ENCODE measurements around the gene TMEM125.

The TMEM125 gene

DNA sequence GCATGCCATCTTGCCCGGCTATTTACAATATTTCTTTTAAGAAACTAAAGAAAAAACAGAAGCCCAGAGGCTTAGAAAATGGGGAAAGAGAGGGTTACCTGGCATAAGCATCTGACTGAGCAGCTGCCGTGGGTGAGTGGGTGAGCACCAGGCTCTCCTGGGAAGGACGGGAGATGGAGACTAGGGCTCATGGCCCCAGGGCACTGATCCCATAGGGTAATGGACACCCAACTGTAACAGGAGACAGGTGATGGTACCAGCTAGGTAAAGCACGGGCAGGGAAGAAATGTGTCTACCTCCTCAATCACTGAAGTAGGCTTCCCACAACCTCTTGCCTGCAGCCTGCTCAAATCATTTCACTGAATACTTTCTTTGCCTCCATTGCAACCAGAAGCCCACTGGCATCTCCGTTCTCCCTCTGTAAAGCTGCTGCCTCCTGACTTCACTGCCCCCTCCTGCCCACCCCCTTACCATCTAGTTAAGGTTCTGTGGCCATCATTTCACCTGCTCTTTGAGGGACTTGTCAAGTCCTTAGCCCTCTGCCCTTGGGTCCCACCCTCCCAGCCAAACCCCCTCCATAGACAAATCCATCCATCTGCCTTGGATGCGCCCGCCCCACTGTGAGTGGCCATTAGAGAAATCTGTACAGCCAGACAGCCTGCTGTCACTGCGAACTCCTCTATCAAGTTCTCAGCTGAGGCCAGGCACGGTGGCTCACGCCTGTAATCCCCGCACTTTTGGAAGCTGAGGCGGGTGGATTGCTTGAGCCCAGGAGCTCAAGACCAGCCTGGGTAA, 6.2 kb downstream of the TMEM125 start:
- DNase-seq, result no peak

DNA sequence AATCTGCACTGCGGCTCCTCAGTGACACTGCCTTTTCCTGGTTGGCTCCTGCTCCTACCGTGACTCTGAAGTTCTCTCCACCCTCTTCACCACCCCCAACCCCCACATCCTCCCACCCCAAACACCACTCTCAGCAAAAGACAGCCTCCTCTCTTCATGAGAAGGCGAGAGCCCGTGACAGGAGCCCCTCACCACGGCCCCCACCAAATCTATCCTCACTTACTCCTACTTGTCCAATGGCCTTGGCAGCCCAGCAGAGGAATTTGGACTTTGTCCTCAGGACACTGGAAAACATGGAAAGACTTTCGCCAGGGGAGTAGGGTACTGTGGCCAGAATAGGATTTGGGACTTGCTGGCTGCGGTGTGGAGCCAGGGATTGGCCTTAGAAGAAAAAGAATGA, 6.9 kb downstream of the TMEM125 start:
- DNase-seq, result no peak

DNA sequence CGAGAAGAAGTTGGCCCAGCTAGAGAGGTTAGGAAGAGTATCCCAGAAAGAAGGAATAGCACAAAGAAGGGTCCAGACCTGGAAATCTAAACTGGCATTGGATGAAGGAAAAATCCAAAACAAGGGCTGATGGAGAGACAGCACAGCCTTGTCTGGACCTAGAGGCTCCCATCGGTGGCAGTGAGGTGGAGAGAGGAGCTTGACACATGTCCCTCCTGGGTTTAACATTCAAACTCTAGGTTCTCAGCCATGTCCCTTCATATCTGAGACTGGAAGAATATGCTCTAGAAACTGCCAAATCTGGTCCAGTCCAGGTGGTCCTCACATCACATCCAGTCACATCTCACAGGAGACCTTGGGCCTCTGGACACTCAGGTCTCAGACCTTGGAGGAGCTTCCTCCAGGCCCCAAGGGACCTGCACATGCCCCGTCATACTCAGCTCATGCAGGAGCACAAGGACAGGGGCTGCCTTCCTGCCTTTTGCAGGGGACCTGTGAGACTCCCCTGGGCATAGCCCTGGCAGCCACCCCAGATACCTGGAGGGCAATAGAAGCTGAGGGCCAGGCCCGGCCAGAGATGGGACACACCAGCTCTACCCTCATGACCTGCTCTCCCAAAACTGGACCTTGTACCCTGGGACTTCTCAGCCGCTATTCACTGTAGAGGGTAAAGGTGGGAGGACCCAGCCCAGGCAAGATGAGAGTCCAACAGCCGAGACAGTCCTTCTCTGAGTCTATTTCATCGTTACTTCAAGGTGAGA, 7.5 kb downstream of the TMEM125 start:
- no peak for DNase-seq

DNA sequence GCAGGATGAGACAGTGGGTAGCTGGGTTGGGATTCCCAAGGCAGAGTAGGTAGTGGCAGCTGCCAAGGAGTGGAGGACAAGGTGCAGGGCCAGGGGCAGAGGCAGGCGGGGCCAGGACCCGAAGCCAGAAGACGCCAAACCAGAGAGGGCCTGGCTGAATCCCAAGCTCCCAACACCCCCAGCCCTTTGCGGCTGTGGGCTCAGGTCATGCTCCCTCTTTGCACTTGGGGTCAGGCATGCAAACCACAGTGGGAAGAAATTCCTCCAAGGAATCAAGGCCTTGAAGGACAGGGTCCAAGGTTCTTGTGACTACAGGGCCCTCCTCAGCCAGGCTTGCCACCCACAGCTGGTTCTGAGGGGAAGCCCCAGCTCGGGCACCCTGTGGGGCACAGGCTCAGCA, 9.4 kb downstream of the TMEM125 start:
- no peak for DNase-seq

DNA sequence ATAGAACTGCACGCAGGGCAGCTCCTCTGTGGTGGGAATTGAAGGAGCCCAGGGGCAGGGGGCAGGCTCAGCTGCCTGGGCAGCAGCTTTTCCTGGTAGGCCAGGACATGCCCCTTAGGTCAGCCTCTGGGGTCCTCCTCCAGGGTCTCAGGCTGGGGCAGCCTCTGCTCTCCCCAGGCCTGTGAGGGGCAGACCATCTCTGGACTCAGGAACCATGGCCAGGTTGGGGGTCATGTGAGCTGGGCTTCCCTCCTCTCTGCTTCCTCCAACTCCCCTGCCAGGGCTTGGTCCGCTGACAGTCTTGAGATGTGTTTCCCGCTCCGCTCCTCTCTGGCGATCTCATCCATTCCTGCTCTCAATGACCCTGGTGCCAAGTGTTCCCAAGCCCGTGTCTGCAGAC, 9.9 kb downstream of the TMEM125 start:
- no peak for DNase-seq

DNA sequence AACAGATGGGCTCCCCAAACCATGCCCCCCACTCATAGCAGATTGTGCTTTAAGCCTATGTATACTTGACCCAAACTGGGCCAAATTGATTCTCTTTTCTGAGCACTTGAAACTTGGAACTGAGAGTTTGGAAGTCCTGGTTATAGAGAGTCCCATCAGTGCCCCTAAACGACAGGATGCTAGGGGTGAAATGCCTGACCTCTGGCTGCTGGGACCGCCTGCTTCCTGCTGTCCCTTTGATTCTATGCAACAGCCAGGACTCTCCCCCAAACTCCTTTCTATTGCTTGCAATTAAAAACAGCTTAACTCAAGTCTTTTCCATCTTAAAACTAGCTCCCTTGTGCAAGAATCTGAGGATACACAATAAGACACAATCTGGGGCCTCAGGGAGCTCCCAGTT, 10.9 kb downstream of the TMEM125 start:
- DNase-seq, result no peak

DNA sequence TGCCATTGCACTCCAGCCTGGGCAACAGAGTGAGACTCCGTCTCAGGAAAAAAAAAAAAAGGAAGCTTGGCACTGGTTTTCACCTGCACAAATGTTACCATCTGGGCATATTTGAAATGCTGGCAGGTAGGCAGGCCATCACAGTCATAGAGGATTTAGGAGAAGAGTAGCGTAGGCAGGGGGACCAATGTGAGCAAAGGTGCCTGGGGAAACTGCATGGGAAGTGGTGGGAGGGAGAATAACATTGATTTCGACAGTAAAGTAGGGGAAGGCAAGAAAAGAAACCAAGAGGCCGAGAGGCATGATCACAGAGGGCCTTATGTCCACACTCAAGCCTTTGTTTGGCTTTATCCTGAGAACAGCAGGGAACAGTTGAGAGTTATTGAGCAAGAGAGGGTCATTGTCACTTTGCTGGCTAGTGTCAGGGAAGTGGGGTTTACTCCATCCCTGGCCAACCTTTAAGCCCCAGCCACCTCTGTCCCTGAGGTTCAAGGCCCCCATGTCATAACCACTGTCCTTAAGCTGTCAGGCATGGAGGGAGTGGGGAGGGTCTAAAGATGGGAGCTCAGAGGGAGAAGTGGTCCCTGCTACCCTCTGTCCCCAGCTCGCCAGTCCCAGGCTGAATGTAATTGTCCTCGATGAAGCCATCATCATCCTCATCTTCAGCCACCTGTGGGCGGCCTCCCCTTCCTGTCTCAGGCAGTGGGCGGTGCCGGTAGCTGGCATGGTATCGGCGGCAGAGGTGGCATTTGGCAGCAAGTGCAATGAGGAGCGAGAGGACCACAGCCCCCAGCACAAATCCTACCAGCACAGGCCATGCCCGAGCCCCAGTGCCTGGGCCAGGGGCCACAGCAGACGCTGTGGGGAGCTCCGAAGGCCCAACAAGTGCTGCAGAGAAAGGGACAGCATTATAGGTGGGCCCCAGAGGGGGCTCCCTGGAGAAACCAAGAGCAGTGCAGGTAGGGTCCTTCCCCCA, 12.7 kb downstream of the TMEM125 start:
- no peak for DNase-seq

DNA sequence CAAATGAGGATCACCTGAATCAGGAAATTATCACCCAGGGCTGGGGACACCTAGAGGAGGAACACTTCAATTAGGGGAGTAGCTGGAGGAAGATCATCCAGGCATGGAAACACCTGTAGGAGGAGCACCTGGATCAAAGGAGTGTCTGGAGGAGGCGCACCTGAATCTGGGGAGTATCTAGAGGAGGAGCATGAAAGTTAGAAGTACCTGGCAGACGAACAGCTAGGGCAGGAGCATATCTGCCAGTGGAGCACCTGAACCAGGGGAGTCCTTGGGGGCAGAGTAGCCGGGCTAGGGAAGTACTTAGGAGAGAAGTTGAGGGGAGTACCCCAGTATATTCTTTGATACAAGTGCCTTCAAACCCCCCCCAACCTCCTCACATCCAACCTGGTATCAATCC, 14.3 kb downstream of the TMEM125 start:
- no peak for DNase-seq

DNA sequence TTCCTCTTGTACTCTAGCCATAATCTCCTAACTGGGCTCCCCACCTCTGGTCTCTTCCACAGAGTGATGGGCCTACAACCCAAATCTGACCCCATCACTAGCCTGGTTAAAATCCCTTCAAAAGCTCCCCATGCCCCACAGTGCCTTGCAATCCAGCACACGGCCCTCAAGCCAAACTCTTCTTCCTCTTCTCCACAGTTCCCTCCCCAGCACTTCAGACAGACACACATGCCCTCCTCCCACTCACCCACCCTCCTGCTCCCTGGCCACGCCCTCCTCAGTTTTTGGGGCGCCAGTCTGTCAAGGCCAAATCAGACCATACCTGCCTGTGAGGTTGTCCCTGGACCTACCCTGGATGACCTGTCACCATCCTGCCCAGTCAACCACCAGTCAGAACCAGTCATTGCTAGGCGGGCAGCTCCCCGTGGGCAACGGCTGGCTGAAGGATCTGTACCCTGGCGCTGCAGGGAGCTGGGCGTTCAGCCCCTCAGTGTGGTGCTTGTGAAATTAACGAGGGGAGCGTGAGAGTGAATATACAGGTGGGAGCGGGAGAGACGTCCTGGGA, 14.8 kb downstream of the TMEM125 start:
- DNase-seq, result no peak

DNA sequence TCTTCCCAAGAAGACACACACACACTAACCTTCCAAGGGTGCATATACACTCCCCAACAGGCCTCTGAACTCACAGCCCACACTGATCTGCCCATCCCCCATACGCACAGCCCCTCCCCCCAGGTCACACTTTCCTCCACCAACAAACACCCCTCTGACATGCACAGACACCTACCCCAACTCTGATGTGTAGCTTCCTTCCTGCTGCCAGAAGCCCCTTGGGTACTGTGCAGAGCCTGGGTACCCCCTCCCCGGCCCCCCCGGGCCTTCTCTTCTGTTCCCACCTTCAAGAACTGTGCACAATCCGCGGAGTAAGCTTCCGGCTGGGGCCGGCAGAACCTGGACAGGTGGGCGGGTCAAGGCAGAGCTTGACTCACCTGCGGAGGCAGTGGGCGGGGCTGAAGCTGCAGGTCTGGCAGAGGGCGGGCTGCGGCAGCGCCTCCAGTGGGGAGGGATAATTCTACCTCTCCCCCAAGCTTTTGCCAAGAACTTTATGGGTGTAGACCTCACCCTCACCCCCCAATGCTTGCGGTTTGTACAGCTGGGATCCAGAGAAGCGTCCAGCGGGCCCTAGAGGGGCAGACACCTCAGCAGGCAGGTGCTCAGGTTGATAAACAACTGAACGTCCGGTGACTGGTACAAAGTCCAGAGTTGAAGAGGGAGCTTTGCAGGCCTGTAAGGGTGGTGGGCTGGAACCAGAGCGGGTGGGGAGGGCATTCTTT, 15.6 kb downstream of the TMEM125 start, which contains the start of gene C1orf210:
C1orf210 (minus strand) TSS at position 313 of the 722 bp plus-strand sequence. CDS start 2,311 bp downstream, outside the sequence.
- DNase-seq, result no peak

DNA sequence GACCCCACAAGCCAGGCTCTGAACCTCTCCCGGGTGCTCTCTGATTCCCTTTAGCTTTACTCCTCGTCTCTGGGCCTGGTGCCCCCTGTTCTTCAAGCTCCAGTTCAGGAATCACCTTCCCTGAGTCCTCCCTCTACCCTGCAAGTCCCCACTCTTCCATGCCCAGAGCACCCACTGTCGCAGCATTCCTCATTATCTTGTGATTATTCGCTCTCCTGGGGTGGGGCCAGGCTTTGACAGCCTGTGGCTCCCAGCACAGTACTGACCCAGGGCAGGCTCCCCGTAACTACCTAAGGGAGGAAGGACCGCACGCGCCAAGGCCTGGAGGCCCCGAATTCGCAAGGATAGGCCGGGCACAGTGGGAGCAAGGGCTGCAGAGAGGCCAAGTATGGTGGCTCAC, 16.3 kb downstream of the TMEM125 start:
- DNase-seq, result no peak

DNA sequence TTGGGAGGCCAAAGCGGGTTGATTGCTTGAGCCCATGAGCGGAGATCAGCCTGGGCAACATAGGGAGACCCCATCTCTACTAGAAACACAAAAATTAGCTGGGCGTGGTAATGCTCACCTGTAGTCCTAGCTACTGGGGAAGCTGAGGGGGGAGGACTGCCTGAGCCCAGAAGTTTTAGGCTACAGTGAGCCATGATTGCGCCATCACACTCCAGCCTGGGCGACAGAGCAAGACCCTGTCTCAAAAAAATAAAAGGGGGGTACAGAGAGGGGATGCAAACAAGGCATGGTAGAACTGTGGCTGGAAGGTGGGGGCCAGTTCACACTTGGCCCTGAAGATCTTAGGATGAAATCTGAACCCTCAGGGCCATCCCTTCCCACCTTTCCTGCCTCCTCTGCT, 16.8 kb downstream of the TMEM125 start:
- DNase-seq, result no peak

DNA sequence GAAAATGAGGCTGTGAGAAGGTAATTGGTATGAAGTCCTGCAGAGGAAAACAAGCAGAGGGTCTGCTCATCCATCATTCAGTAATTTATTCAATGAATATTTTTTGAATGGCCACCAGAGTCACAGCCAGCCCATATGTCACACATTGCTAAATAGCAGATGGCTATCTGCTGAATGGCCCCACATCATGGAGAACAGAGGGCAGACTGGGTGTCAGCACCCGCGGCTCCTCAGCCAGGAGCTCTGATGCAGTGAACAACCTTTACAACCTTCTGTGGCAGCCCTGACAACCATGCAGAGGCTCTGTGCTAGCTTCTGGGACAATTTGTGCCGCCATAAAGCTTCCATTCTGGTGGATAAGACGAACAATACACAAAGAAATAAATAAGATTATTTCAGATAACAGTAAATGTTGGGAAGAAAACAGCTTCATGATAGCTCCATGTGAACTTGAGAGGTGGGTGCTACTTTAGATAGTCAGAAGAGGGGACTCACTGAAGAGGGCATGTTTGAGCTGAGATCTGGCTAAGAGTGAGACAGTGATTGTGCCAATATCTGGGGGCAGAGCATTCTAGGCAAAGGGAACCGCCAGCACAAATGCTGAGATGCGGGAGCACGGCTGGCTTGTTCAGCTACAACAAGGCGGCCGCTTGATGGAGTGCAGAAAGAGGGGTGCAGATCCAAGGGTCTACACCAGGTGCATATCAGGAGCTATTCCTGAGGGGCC, 18.4 kb downstream of the TMEM125 start:
- DNase-seq, result no peak

DNA sequence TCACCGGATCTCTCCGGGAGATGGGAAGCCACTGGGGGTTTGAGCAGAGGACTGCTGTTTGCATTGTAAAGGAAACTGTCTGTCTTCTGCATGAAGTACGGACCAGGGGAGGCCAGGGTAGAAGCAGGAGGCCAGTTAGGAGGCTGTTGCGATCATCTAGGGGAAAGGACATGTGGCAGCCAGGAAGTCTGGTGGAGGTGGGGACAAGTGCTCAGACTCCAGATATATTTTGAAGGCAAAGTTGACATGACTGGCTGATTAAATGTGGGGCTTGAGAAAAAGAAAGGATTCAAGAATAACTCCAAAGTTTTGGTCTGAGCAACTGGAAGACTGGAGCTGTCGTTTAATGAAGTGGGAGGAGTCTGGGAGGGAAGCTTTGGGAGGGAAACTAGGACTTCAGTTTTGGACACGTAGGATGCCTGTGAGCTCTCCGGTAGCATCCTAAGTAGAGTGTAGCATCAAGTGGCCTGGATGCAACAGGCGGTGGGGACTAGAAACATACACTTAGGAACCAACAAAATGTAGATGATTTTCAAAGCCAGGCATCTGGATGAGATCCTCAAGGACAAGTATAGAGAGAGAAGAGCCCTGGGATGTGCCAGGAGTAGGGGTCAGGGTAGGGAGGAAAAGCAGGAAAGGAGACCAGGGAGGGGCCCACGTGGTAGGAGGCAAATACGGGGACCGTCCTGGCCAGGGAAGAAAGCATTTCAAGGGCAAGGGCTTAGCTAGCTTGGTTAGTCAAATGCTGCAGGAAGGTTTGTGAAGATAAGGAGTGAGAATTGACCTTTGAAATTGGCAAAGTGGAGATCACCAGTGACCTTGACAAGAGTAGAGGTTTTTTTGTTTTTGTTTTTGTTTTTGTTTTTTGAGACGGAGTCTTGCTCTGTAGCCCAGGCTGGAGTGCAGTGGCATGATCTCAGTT, 19.3 kb downstream of the TMEM125 start:
- DNase-seq, result no peak

DNA sequence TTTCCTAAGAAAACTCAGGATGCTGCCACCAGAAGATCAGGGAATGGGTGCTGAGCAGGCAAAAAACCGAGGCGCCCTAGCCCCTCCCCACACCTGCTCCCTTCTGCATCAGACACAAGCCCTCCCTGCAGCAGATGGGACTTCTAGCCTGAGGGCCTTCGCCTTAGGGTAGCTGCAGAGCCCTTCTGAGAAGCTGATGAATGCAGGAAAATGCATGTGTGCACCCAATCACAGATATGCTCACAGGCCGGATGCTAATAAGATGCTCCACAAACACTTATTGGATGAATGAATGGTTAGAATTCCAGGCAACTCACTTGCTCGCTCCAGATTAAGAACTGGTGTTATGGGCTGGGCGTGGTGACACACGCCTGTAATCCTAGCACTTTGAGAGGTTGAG, 22.4 kb downstream of the TMEM125 start:
- DNase-seq, result no peak

DNA sequence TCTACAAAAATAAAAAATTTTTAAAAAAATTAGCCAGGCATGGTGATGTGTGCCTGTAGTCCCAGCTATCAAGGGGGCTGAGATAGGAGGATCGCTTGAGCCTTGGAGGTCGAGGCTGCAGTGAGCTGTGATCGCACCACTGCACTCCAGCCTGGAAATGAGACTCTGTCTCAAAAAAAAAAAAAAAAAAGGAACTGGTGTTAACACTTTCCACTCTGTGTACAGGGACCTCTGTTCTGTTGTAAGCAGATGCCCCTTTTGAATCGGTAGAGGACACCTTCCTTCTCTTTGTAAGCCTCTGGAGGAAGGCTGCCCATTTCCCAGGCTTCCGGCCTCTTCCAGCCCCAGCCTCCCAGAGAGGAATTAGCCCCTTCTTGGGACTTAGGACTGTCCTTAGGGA, 22.9 kb downstream of the TMEM125 start:
- DNase-seq, result no peak

DNA sequence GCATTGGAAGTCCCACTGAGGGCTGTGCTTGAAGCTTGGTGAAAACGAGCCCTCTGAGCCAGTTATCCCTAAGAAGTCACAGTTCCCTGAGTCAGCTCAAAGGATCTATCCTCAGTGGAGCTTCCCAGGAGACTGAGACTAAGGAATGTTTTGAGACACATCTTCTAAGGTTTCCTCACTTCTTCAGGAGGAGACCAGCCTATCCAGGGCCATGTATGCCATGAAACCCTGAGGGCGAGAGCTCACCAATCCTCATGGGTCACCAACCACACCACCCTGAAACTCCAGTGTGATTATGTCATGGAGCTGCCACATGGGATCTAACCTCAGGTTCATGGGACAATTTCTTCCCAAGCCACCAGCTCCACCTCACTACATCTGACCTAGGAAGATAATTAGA, 23.4 kb downstream of the TMEM125 start:
- DNase-seq, result no peak

DNA sequence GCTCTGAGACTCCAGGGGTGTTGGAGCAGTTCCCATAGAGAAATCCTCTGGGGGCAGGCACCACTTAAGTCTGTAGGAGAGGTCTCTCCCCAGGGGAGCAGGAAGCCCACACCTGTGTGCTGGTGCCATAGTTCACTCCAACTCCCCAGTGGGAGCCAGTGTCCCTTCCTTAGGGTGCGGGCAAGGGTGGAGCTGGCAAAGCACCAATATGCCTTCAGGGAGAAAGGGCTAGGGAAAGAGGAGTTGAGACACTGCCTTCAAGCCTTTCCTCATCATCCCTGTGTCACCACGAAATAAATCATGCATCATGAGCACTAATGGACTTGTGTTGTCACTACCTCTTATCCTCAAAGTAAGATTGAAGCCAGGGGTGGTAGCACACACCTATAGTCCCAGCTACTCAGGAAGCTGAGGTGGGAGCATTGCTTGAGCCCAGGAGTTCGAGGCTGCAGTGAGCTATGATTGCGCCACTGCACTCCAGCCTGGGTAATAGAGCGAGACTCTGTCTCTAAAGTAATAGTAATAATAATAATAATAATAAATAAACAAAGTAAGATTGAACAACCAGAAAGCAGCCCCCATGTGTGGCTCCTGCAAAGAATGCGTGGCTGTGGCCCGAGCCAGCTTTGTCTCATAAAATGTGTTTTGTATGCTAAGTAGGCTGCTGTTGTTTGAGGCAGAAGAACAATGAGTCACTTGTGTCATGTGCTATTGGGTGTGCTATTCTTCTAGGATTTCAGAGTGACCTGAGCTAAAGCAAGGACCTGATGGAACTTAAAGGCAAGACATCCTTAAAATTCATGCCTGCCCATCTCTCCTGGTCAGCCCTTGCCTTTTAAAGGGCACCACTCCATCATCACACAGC, 24.3 kb downstream of the TMEM125 start:
- DNase-seq, result no peak

DNA sequence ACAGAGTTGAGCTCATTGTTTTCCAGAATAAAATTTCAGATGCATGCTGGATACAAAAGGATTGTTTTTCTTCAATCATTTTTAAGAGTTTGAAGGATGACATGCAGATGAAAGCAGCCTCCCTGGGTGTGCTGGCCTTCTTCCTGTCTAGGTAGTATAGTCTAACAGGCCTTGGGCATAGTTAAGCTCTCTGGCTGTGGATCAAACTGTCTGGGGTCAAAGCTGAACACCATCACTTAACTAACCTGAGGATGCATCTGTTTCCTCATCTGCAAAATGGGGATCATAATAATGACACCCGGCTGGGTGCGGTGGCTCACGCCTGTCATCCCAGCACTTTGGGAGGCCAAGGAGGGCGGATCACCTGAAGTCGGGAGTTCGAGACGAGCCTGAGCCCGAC, 25.0 kb downstream of the TMEM125 start:
- no peak for DNase-seq

Measured in NCI-H1417 treated with DMSO at 0.1 percent for 48 hours (cell line).